ENCODE results near the gene ITPR2. TPM values are rescaled to one million over a fixed set of nuclear protein-coding genes. Genes with fewer than 3 reads are reported as not detected.

The ITPR2 gene
- total and polyA plus RNA-seq, 2 of the 13 experiments (the other 11 are each of a cell fraction or from before 2014, with no cell fraction given) = 31.9 to 81.9 TPM

DNA sequence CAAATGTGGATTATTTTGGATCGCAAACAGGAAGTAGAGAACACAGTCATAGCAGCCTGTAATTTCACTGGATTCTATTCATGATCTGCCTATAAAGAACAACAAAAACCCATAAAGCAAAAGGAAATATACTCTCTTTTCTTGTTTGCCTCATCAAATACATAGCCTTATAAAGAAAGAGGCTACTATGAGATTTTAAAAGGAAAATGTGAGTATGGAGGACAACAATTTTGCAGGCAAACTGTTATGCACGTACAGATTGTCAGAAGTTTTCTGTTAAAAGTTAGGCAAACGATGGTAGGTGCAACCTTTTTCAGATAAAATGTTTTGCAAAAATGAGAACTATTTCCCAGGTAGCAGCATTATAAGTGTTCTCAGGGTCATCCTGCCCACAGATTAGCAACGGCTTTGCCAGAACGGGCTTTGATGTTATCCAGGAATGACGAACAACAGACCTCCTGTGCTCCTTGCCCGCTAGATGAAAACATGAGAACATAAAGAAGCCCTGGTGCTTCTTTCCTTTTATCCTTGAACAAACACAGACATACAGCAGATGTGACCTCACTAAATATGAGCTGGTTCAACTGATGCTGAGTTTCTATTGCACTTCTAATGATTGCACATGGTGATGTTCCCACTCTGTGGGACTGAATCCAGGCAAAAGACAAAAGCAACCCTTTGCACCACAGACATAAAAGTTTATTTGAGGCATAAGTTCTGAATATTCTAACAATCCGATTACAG lies 88.1 kb downstream of the ITPR2 start (continued):
- TF ChIP-seq ZNF609 (CRISPR knock-in tag; IDR thresholded peaks at IDR 0.05; ENCODE audit: borderline replicate concordance) = peak; percentile 96
- no peak for TF ChIP-seq MTF1 (CRISPR knock-in tag; IDR thresholded peaks at IDR 0.05)
- TF ChIP-seq ZNF552 (CRISPR knock-in tag; IDR thresholded peaks at IDR 0.05; ENCODE audit: borderline replicate concordance) = no peak
- TF ChIP-seq BRD4 (CRISPR knock-in tag; IDR thresholded peaks at IDR 0.05) = peak; percentile 61; the same call in 1 of the 2 replicates
- no peak; the same call in 1 of the 2 replicates for TF ChIP-seq ZNF703 (CRISPR knock-in tag; IDR thresholded peaks at IDR 0.05; ENCODE audit: borderline replicate concordance)
- peak; percentile 45; the same call in 1 of the 2 replicates for TF ChIP-seq ZNF652 (CRISPR knock-in tag; IDR thresholded peaks at IDR 0.05; ENCODE audit: borderline replicate concordance, low read depth)
- TF ChIP-seq MZF1 (CRISPR knock-in tag; IDR thresholded peaks at IDR 0.05; ENCODE audit: borderline replicate concordance) = no peak
- peak; percentile 87 for TF ChIP-seq ZMYM4 (CRISPR knock-in tag; IDR thresholded peaks at IDR 0.05)
- TF ChIP-seq ZC3H13 (CRISPR knock-in tag; IDR thresholded peaks at IDR 0.05) = no peak
- TF ChIP-seq GMEB1 (CRISPR knock-in tag; IDR thresholded peaks at IDR 0.05; ENCODE audit: borderline replicate concordance) = peak; percentile 27; the same call in 1 of the 2 replicates
- no peak for TF ChIP-seq ZNF263 (CRISPR knock-in tag; IDR thresholded peaks at IDR 0.05)
- peak; percentile 61; the same call in 1 of the 2 replicates for TF ChIP-seq ZSCAN21 (CRISPR knock-in tag; IDR thresholded peaks at IDR 0.05; ENCODE audit: borderline replicate concordance)
- TF ChIP-seq ZFYVE20 (CRISPR knock-in tag; IDR thresholded peaks at IDR 0.05; ENCODE audit: borderline replicate concordance, low read depth) = no peak
- TF ChIP-seq, protein P1, sequence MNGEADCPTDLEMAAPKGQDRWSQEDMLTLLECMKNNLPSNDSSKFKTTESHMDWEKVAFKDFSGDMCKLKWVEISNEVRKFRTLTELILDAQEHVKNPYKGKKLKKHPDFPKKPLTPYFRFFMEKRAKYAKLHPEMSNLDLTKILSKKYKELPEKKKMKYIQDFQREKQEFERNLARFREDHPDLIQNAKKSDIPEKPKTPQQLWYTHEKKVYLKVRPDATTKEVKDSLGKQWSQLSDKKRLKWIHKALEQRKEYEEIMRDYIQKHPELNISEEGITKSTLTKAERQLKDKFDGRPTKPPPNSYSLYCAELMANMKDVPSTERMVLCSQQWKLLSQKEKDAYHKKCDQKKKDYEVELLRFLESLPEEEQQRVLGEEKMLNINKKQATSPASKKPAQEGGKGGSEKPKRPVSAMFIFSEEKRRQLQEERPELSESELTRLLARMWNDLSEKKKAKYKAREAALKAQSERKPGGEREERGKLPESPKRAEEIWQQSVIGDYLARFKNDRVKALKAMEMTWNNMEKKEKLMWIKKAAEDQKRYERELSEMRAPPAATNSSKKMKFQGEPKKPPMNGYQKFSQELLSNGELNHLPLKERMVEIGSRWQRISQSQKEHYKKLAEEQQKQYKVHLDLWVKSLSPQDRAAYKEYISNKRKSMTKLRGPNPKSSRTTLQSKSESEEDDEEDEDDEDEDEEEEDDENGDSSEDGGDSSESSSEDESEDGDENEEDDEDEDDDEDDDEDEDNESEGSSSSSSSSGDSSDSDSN (CRISPR knock-in tag; IDR thresholded peaks at IDR 0.05) = no peak
- no peak for TF ChIP-seq ZFP36 (IDR thresholded peaks at IDR 0.05; ENCODE audit: borderline replicate concordance, low read depth, low read length, partially characterized antibody)
- TF ChIP-seq ZNF530 (CRISPR knock-in tag; IDR thresholded peaks at IDR 0.05; ENCODE audit: low read depth) = no peak
- TF ChIP-seq, protein P2, sequence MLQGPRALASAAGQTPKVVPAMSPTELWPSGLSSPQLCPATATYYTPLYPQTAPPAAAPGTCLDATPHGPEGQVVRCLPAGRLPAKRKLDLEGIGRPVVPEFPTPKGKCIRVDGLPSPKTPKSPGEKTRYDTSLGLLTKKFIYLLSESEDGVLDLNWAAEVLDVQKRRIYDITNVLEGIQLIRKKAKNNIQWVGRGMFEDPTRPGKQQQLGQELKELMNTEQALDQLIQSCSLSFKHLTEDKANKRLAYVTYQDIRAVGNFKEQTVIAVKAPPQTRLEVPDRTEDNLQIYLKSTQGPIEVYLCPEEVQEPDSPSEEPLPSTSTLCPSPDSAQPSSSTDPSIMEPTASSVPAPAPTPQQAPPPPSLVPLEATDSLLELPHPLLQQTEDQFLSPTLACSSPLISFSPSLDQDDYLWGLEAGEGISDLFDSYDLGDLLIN (CRISPR knock-in tag; IDR thresholded peaks at IDR 0.05; ENCODE audit: borderline replicate concordance) = no peak
